GM12865 (cell line): ENCODE measurements around the gene FBLIM1.

Experiments used
- DNase-seq: peaks from one replicate; pipeline ENCODE4 v3.0.0; 2010; ENCODE audit warnings: low read depth
- H3K4me3 ChIP-seq: 2 replicates; pipeline ENCODE4 v1.5.1; 2011; ENCODE audit warnings: mild to moderate bottlenecking, low read depth, low read length, control low read depth
- TF ChIP-seq, protein P1 (sequence below): IDR thresholded peaks from 2 replicates; pipeline ENCODE4 v1.5.1; 2011; ENCODE audit warnings: low read length, control low read depth, low read depth, inconsistent platforms; ENCODE audit not compliant: insufficient read depth; ENCODE audit errors: missing control alignments

FBLIM1 gene

DNA sequence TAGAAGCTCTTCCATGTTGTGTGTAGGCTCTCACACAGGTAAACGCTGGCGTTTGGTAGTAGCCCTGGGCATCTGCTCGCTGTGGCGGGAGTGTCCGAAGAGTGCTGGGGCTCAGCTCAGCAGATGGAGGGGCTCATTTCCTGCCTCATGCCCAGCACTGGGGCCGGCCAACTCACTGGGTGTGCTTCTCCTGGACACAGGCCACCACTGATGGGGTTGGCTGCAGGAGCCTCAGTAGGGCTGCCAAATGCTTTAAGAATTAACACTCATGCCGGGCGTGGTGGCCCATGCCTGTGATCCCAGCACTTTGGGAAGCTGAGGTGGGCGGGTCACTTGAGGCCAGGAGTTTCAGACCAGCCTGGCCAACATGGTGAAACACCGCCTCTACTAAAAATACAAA is 28.0 kb downstream of the FBLIM1 start:
- no peak for DNase-seq
- no peak overlapping the region for H3K4me3 ChIP-seq
- TF ChIP-seq, protein P1, sequence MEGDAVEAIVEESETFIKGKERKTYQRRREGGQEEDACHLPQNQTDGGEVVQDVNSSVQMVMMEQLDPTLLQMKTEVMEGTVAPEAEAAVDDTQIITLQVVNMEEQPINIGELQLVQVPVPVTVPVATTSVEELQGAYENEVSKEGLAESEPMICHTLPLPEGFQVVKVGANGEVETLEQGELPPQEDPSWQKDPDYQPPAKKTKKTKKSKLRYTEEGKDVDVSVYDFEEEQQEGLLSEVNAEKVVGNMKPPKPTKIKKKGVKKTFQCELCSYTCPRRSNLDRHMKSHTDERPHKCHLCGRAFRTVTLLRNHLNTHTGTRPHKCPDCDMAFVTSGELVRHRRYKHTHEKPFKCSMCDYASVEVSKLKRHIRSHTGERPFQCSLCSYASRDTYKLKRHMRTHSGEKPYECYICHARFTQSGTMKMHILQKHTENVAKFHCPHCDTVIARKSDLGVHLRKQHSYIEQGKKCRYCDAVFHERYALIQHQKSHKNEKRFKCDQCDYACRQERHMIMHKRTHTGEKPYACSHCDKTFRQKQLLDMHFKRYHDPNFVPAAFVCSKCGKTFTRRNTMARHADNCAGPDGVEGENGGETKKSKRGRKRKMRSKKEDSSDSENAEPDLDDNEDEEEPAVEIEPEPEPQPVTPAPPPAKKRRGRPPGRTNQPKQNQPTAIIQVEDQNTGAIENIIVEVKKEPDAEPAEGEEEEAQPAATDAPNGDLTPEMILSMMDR, result no peak

DNA sequence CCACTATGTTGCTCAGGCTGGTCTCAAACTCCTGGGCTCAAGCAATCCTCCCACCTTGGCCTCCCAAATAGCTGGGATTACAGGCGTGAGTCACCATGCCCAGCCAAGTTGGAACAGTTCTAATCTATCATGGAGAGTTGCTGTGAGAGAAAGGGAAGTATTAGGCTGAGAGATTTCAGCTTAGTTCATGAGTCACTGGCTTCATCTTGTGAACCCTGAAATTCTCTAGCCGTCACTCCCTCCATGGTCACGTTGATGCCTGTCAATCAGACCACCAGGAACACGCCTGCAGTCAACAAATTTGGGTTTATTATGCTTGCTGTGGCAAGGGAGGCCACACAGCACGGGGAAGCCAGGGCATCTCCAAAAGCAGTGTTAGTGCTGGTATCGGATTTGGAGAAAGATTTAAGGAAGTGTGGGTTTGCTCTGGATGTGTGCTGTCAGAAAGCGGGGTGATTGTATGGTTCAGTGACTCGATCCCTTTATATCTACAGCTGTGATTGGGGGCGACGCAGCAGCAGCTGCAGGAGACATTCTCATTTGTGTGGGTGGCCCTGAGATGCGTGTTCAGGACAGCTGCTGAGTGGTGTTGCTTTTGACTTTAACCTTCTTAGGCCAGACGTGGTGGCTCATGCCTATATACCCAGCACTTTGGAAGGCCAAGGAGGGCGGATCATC is 30.2 kb downstream of the FBLIM1 start:
- TF ChIP-seq, protein P1, result no peak
- H3K4me3 ChIP-seq, result no peak overlapping the region
- DNase-seq, result no peak

- DNase-seq, result no peak
- TF ChIP-seq, protein P1, result no peak
- no peak overlapping the region for H3K4me3 ChIP-seq
These were observed 37.5 kb downstream of the FBLIM1 start for GRCh38 chr1:15796086-15796462.

- TF ChIP-seq, protein P1, result no peak
- no peak overlapping the region for H3K4me3 ChIP-seq
- no peak for DNase-seq
These were observed 39.2 kb downstream of the FBLIM1 start for GRCh38 chr1:15797614-15798390.

DNA sequence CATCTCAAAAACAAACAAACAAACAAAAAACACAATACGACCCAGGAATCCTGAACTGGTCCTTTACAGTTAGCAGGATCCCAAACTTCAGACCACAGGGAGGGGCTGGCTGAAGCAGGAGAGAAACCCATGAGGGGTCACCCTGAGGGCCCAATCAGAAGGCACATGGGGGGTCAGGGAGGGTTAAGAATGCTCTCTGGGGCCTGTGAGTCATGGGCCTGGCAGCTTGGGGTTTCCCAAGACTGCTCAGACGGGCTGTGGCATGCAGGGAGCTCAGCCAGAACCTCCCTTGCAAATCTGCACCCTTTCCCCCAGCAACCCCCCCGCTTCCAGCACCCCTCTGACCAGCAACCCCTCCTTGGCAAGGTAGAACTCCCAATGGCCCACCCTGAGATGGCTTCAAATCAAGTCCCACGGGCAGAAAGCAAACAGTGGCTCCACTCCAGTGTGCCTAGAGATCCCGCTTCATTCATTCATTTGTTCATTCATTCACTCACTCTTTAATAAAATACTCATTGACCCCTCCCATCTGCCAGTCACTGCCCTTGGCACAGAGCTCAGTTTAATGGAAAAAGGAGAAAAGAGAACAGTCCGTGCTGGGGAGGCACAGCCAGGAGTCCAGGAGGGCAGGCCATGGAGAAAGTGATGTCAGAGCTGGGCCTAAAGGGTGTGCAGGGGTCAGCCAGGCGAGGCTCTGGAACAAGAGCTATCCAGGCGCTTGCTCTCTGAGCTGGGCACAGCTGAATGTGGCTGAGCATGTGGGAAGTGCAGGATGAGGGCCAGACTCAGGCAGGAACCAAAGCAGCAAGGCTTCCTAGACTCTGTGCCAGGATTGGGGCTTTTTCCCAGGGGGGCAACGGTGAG is 40.6 kb downstream of the FBLIM1 start:
- peak; percentile 41 for DNase-seq
- H3K4me3 ChIP-seq, result no peak overlapping the region
- TF ChIP-seq, protein P1, result no peak

DNA sequence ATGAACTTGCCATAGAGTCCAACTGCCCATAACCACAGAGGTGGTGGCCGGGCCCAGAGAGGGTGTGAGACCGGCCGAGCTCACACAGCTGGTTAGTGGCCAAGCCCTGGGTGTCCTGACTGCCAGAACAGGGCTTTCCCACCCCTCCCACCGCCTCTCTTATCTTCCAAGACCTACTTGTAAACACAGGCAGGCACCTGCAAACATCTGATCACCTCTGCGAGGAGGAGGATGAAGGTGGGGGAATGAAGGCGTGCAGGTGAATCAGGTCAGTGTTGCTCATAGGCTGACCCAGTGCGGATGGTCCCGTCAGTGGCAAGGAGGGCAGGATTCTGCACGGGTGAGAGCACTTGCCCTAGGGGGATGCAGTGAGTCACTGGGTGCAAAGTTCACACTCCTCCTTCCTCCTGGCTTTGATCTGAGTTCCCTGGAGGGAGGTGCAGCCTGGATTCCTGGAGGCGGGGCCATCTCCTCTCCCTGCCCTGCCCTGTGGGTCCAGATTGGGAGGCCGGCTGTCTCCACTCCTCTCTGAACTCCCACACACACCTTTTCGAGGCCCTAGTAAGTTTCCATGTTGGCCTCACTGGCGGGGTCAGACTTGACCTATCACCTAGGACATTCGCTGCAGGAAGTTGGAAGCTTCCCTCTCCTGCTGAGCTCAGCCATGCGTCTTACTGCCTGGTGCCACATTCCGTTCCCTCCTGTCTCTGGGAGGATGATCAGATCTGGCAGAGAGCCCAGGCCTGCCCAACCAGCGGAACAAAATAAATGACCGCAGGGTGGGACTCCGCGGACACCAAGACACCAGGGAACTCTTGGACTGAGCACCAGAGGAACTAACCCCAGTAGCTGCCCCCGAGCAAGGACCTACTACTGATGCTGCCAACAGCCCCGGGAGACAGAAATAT is 41.6 kb downstream of the FBLIM1 start:
- H3K4me3 ChIP-seq, result no peak overlapping the region
- DNase-seq, result no peak

More for the DNA sequence above, 41.6 kb downstream of the FBLIM1 start:
- TF ChIP-seq, protein P1, result no peak
